ENCODE results near the gene RTTN.

RTTN gene

DNA sequence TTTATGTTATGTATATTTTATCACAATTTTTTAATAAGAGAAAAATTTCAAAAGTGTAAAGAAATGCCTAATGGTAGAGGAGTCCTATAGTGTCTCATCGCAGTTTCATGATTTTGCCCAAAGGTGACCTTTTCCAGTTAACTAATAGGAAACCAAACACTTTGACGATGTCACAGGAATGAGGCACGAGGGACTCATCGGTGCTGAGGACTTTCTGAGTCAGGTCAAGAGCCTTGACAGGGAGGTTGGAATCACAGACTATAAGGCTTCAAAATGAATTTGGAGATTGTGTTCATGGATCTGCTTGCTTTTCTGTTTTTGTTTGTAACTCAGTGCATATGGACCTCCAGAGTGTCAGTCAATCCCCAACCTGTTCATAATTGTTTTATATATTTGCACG, 15.1 kb upstream of the RTTN start:
- no peak for TF ChIP-seq EZH2phosphoT487 (IDR thresholded peaks at IDR 0.05; ENCODE audit: borderline replicate concordance)
- TF ChIP-seq, protein P1, sequence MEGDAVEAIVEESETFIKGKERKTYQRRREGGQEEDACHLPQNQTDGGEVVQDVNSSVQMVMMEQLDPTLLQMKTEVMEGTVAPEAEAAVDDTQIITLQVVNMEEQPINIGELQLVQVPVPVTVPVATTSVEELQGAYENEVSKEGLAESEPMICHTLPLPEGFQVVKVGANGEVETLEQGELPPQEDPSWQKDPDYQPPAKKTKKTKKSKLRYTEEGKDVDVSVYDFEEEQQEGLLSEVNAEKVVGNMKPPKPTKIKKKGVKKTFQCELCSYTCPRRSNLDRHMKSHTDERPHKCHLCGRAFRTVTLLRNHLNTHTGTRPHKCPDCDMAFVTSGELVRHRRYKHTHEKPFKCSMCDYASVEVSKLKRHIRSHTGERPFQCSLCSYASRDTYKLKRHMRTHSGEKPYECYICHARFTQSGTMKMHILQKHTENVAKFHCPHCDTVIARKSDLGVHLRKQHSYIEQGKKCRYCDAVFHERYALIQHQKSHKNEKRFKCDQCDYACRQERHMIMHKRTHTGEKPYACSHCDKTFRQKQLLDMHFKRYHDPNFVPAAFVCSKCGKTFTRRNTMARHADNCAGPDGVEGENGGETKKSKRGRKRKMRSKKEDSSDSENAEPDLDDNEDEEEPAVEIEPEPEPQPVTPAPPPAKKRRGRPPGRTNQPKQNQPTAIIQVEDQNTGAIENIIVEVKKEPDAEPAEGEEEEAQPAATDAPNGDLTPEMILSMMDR (conservative IDR thresholded peaks at IDR 0.05; ENCODE audit: low read length) = no peak
- H3K9me2 ChIP-seq (replicated peaks; ENCODE audit: low read depth, low read length) = no peaks in the 10 kb centered on the region
- no peaks in the 10 kb centered on the region for H3K27me3 ChIP-seq (ENCODE audit: insufficient read depth, low read length, poor library complexity, severe bottlenecking)
- H3K4me2 ChIP-seq (ENCODE audit: low read depth, low read length, poor library complexity, severe bottlenecking) = no peak overlapping the region
- H4K20me1 ChIP-seq (ENCODE audit: insufficient read depth, low read length, poor library complexity, severe bottlenecking) = no peaks in the 10 kb centered on the region
- no peak overlapping the region for H3K4me3 ChIP-seq (ENCODE audit: low read length, poor library complexity, severe bottlenecking)
- H3K9me3 ChIP-seq (ENCODE audit: insufficient read depth, low read depth, low read length) = no peaks in the 10 kb centered on the region
- no peak overlapping the region for H3K9ac ChIP-seq (ENCODE audit: low read depth, low read length, poor library complexity, severe bottlenecking)
- H3K4me1 ChIP-seq (ENCODE audit: insufficient read depth, low read length, poor library complexity, severe bottlenecking) = no peaks in the 10 kb centered on the region
- H3K36me3 ChIP-seq (ENCODE audit: insufficient read depth, low read length) = no peaks in the 10 kb centered on the region
- no peaks in the 10 kb centered on the region for H3F3A ChIP-seq (ENCODE audit: low read depth)
- no peak overlapping the region for H2AFZ ChIP-seq (ENCODE audit: low read length)
- H3K79me2 ChIP-seq (ENCODE audit: insufficient read depth, low read length) = no peaks in the 10 kb centered on the region

DNA sequence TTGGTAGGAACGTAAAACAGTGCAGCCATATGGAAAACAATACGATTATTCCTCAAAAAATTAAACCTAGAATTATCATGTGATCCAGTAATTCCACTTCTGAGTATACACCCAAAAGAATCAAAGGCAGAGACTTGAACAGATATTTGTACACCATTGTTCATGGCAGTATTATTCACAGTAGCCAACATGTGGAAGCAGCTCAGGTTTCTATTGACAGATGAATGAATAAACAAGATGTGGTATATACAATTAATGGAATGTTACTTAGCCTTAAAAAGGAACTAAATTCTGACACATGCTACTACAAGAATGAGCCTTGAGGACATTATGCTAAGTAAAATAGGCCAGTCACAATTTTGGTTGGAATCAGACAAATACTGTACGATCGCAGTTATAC, 14.2 kb upstream of the RTTN start:
- Histone ChIP-seq H3K4me2 (ENCODE audit: low read depth, low read length, poor library complexity, severe bottlenecking) (no peak overlapping the region), H3K9me3 (ENCODE audit: insufficient read depth, low read depth, low read length) (no peaks in the 10 kb centered on the region), H3K27me3 (ENCODE audit: insufficient read depth, low read length, poor library complexity, severe bottlenecking) (no peaks in the 10 kb centered on the region), H4K20me1 (ENCODE audit: insufficient read depth, low read length, poor library complexity, severe bottlenecking) (no peaks in the 10 kb centered on the region), H3K9ac (ENCODE audit: low read depth, low read length, poor library complexity, severe bottlenecking) (no peak overlapping the region), H3F3A (ENCODE audit: low read depth) (no peaks in the 10 kb centered on the region), H3K4me3 (ENCODE audit: low read length, poor library complexity, severe bottlenecking) (no peak overlapping the region), H3K79me2 (ENCODE audit: insufficient read depth, low read length) (no peaks in the 10 kb centered on the region), H3K4me1 (ENCODE audit: insufficient read depth, low read length, poor library complexity, severe bottlenecking) (no peaks in the 10 kb centered on the region), H3K36me3 (ENCODE audit: insufficient read depth, low read length) (no peaks in the 10 kb centered on the region), H3K9me2 (replicated peaks; ENCODE audit: low read depth, low read length) (no peaks in the 10 kb centered on the region), H2AFZ (ENCODE audit: low read length) (no peak overlapping the region)
- TF ChIP-seq, protein P1 (conservative IDR thresholded peaks at IDR 0.05; ENCODE audit: low read length) = no peak

DNA sequence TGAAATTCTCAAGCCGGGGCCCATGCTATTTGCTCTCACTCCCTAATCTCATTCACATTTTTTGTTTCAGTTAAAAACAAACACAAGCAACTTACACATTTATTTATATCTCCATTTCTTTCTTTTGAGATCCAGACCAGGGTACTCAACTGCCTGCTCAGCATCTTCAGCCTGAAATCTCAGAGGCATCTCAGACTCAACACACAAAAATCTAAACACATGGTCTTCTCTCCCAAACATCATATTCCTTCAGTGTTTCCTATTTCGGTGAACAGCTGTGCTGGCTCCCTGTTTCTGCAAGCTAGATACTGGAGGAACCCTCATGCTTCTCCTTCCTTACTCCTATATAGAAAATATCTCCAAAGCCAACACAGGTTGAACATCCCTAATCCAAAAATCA, 11.3 kb upstream of the RTTN start:
- no peaks in the 10 kb centered on the region for H3F3A ChIP-seq (ENCODE audit: low read depth)
- H3K36me3 ChIP-seq (ENCODE audit: insufficient read depth, low read length) = no peaks in the 10 kb centered on the region

More for the DNA sequence above, 11.3 kb upstream of the RTTN start:
- TF ChIP-seq, protein P1 (conservative IDR thresholded peaks at IDR 0.05; ENCODE audit: low read length) = no peak
- no peak for TF ChIP-seq EZH2phosphoT487 (IDR thresholded peaks at IDR 0.05; ENCODE audit: borderline replicate concordance)
- H4K20me1 ChIP-seq (ENCODE audit: insufficient read depth, low read length, poor library complexity, severe bottlenecking) = no peaks in the 10 kb centered on the region
- H3K27me3 ChIP-seq (ENCODE audit: insufficient read depth, low read length, poor library complexity, severe bottlenecking) = no peaks in the 10 kb centered on the region
- no peak overlapping the region for H2AFZ ChIP-seq (ENCODE audit: low read length)
- H3K79me2 ChIP-seq (ENCODE audit: insufficient read depth, low read length) = no peaks in the 10 kb centered on the region
- no peak overlapping the region for H3K4me3 ChIP-seq (ENCODE audit: low read length, poor library complexity, severe bottlenecking)
- H3K9me2 ChIP-seq (replicated peaks; ENCODE audit: low read depth, low read length) = no peaks in the 10 kb centered on the region
- no peaks in the 10 kb centered on the region for H3K9me3 ChIP-seq (ENCODE audit: insufficient read depth, low read depth, low read length)
- no peak overlapping the region for H3K9ac ChIP-seq (ENCODE audit: low read depth, low read length, poor library complexity, severe bottlenecking)
- no peak overlapping the region for H3K4me2 ChIP-seq (ENCODE audit: low read depth, low read length, poor library complexity, severe bottlenecking)
- no peaks in the 10 kb centered on the region for H3K4me1 ChIP-seq (ENCODE audit: insufficient read depth, low read length, poor library complexity, severe bottlenecking)
